PFSK-1 (cell line): Measurements from ENCODE around the gene GDAP1L1.

Source experiments
- FOXP2 ChIP-seq: optimal IDR thresholded peaks from 2 replicates; pipeline ENCODE3; 2011; ENCODE audit warnings: borderline replicate concordance, control low read depth, inconsistent platforms; ENCODE audit not compliant: insufficient read depth; ENCODE audit errors: extremely low read length, extremely low read depth
- POLR2AphosphoS5 ChIP-seq: IDR thresholded peaks from 2 replicates; pipeline ENCODE4 v1.6.1; 2012; ENCODE audit warnings: low read depth, mild to moderate bottlenecking, control low read depth, low read length, moderate library complexity
- REST ChIP-seq, 2 experiments: IDR thresholded peaks; 2 replicates each; pipeline versions ENCODE4 v1.6.1 to v1.8.0; 2011 to 2012; ENCODE audit warnings: low read depth in 2 of 2, low read length in 2 of 2, control low read depth in 1 of 2, inconsistent platforms in 1 of 2, mild to moderate bottlenecking in 1 of 2, moderate library complexity in 1 of 2; ENCODE audit not compliant: insufficient read depth in 1 of 2
- SIN3A ChIP-seq: IDR thresholded peaks from 2 replicates; pipeline ENCODE4 v1.6.1; 2012; ENCODE audit warnings: mild to moderate bottlenecking, low read length, moderate library complexity, borderline replicate concordance; ENCODE audit not compliant: insufficient read depth
- TAF1 ChIP-seq: IDR thresholded peaks from 2 replicates; pipeline ENCODE4 v1.6.1; 2012; ENCODE audit warnings: low read length, control low read depth, borderline replicate concordance; ENCODE audit not compliant: insufficient read depth

- TF ChIP-seq TAF1 (no peak), SIN3A (no peak), POLR2AphosphoS5 (no peak), REST (IDR thresholded peaks at IDR 0.05; ENCODE audit: insufficient read depth in 1 of 2, low read depth in 2 of 2, low read length in 2 of 2) (no peak), FOXP2 (no peak)
Observed at GRCh38 chr20:44297721-44298120, 50.6 kb downstream of the GDAP1L1 start.
